WTC11 (cell line): Measurements from ENCODE around the gene LTA. TPM values are rescaled to one million over a fixed set of nuclear protein-coding genes. Genes with fewer than 3 reads are reported as not detected.

Experiments
- ATAC-seq: fragments of 200-7000 bp; cut with Tn5 transposase; 2 replicates; pipeline ENCODE4 v1.10.0; 2021; ENCODE audit warnings: mild to moderate bottlenecking, moderate library complexity
- CTCF ChIA-PET: fragments of 300-600 bp; sonication (Branson Sonifier 250); formaldehyde crosslinking; loops from one replicate; lab custom pipeline; 2021; ENCODE audit warnings: antibody characterized with exemption; lab: Charles Lee
- POLR2A ChIA-PET: fragments of 350-600 bp; sonication (Branson Sonifier 250); formaldehyde crosslinking; loops from one replicate; lab custom pipeline; 2021; ENCODE audit warnings: antibody characterized with exemption; lab: Charles Lee
- DNase-seq: peaks from one replicate; pipeline ENCODE4 v3.0.0; 2021; ENCODE audit warnings: low spot score
- H3K27ac Mint-ChIP-seq: 2 replicates; pipeline ENCODE4 v1.8.0; 2021; ENCODE audit warnings: mixed read lengths
- H3K27me3 Mint-ChIP-seq: 2 replicates; pipeline ENCODE4 v1.8.0; 2021; ENCODE audit warnings: low read depth, mild to moderate bottlenecking, moderate library complexity, mixed read lengths
- H3K36me3 Mint-ChIP-seq: 2 replicates; pipeline ENCODE4 v1.8.0; 2021; ENCODE audit warnings: mixed read lengths
- H3K4me1 Mint-ChIP-seq: 2 replicates; pipeline ENCODE4 v1.8.0; 2022; ENCODE audit warnings: mixed read lengths
- H3K4me3 Mint-ChIP-seq: 2 replicates; pipeline ENCODE4 v1.8.0; 2021; ENCODE audit warnings: mild to moderate bottlenecking, moderate library complexity, mixed read lengths
- H3K9me3 Mint-ChIP-seq: 2 replicates; pipeline ENCODE4 v1.8.0; 2021; ENCODE audit warnings: mixed read lengths
- ERG ChIP-seq: fragments of 250-450 bp; sonication (Bioruptor Pico); IDR thresholded peaks from 2 replicates; pipeline ENCODE4 v1.8.0; 2021; ENCODE audit warnings: mild to moderate bottlenecking
- GABPB1 ChIP-seq: sonication (generic); formaldehyde crosslinking; IDR thresholded peaks from 2 replicates; pipeline ENCODE4 v1.8.1; 2023; ENCODE audit warnings: mild to moderate bottlenecking, missing genetic modification reagents
- HMGA2 ChIP-seq: fragments of 250-450 bp; sonication (Bioruptor Pico); IDR thresholded peaks from 2 replicates; pipeline ENCODE4 v1.4.0; 2021; ENCODE audit warnings: mild to moderate bottlenecking, moderate library complexity
- HMGXB4 ChIP-seq: sonication (generic); formaldehyde crosslinking; IDR thresholded peaks from 2 replicates; pipeline ENCODE4 v1.8.1; 2023; ENCODE audit warnings: mild to moderate bottlenecking, moderate library complexity, missing genetic modification reagents
- JAZF1 ChIP-seq: fragments of 250-450 bp; sonication (Bioruptor Pico); IDR thresholded peaks from 2 replicates; pipeline ENCODE4 v1.9.0; 2021; ENCODE audit warnings: moderate library complexity, mild to moderate bottlenecking, inconsistent platforms
- NFATC4 ChIP-seq: fragments of 250-450 bp; sonication (Bioruptor Pico); IDR thresholded peaks from 2 replicates; pipeline ENCODE4 v1.9.0; 2021; ENCODE audit warnings: mild to moderate bottlenecking
- NR1H2 ChIP-seq: sonication (generic); formaldehyde crosslinking; IDR thresholded peaks from 2 replicates; pipeline ENCODE4 v1.9.0; 2021; ENCODE audit warnings: mild to moderate bottlenecking, moderate library complexity, missing genetic modification reagents
- SOX15 ChIP-seq: fragments of 250-450 bp; sonication (Bioruptor Pico); IDR thresholded peaks from 2 replicates; pipeline ENCODE4 v1.9.0; 2021; ENCODE audit warnings: mild to moderate bottlenecking
- USF2 ChIP-seq: sonication (generic); formaldehyde crosslinking; IDR thresholded peaks from 2 replicates; pipeline ENCODE4 v1.8.1; 2023; ENCODE audit warnings: mild to moderate bottlenecking, missing genetic modification reagents, moderate library complexity
- ZBTB21 ChIP-seq: sonication (generic); formaldehyde crosslinking; IDR thresholded peaks from 2 replicates; pipeline ENCODE4 v1.8.1; 2023; ENCODE audit warnings: mild to moderate bottlenecking, missing genetic modification reagents, borderline replicate concordance
- ZBTB43 ChIP-seq: sonication (generic); formaldehyde crosslinking; IDR thresholded peaks from 2 replicates; pipeline ENCODE4 v1.8.1; 2023; ENCODE audit warnings: mild to moderate bottlenecking, missing genetic modification reagents
- ZNF121 ChIP-seq: sonication (generic); formaldehyde crosslinking; IDR thresholded peaks from 2 replicates; pipeline ENCODE4 v1.8.0; 2023; ENCODE audit warnings: missing genetic modification reagents
- ZNF317 ChIP-seq: sonication (generic); formaldehyde crosslinking; IDR thresholded peaks from 2 replicates; pipeline ENCODE4 v1.8.1; 2023; ENCODE audit warnings: low read depth, mild to moderate bottlenecking, moderate library complexity, missing genetic modification reagents, borderline replicate concordance
- ZNF425 ChIP-seq: fragments of 250-450 bp; sonication (Bioruptor Pico); conservative IDR thresholded peaks from 2 replicates; pipeline ENCODE4 v1.9.0; 2021; ENCODE audit warnings: mild to moderate bottlenecking
- total RNA-seq: library from RNA; stranded (reverse); gene quantifications from 3 replicates; pipeline ENCODE4 v1.2.3, GENCODE V29; 2021
- TF ChIP-seq, protein P1 (sequence below): sonication (generic); formaldehyde crosslinking; IDR thresholded peaks from 2 replicates; pipeline ENCODE4 v1.8.1; 2022; ENCODE audit warnings: low read depth, mild to moderate bottlenecking, moderate library complexity, missing genetic modification reagents, borderline replicate concordance
- TF ChIP-seq, protein P2 (sequence below): fragments of 250-450 bp; sonication (Bioruptor Pico); IDR thresholded peaks from 2 replicates; pipeline ENCODE4 v1.9.0; 2021; ENCODE audit warnings: mild to moderate bottlenecking

Gene LTA
- total RNA-seq, 1 experiment from 2014 or later = 0.46 TPM

GRCh38 chr6:31558318-31558625, 13.8 kb upstream of the LTA start:
- peaks cover 9% of the 10 kb centered on the region for H3K4me1 Mint-ChIP-seq
- H3K36me3 Mint-ChIP-seq = peaks cover 17% of the 10 kb centered on the region
- H3K27ac Mint-ChIP-seq = no peak overlapping the region
- TF ChIP-seq ZBTB43 (CRISPR knock-in tag) (no peak), ZNF425 (CRISPR knock-in tag) (no peak), NR1H2 (CRISPR knock-in tag) (no peak), JAZF1 (CRISPR knock-in tag) (no peak), NFATC4 (no peak)
- TF ChIP-seq, protein P1, sequence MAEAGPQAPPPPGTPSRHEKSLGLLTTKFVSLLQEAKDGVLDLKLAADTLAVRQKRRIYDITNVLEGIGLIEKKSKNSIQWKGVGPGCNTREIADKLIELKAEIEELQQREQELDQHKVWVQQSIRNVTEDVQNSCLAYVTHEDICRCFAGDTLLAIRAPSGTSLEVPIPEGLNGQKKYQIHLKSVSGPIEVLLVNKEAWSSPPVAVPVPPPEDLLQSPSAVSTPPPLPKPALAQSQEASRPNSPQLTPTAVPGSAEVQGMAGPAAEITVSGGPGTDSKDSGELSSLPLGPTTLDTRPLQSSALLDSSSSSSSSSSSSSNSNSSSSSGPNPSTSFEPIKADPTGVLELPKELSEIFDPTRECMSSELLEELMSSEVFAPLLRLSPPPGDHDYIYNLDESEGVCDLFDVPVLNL (CRISPR knock-in tag) = no peak
- TF ChIP-seq, protein P2, sequence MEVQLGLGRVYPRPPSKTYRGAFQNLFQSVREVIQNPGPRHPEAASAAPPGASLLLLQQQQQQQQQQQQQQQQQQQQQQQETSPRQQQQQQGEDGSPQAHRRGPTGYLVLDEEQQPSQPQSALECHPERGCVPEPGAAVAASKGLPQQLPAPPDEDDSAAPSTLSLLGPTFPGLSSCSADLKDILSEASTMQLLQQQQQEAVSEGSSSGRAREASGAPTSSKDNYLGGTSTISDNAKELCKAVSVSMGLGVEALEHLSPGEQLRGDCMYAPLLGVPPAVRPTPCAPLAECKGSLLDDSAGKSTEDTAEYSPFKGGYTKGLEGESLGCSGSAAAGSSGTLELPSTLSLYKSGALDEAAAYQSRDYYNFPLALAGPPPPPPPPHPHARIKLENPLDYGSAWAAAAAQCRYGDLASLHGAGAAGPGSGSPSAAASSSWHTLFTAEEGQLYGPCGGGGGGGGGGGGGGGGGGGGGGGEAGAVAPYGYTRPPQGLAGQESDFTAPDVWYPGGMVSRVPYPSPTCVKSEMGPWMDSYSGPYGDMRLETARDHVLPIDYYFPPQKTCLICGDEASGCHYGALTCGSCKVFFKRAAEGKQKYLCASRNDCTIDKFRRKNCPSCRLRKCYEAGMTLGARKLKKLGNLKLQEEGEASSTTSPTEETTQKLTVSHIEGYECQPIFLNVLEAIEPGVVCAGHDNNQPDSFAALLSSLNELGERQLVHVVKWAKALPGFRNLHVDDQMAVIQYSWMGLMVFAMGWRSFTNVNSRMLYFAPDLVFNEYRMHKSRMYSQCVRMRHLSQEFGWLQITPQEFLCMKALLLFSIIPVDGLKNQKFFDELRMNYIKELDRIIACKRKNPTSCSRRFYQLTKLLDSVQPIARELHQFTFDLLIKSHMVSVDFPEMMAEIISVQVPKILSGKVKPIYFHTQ (CRISPR knock-in tag) = no peak
- POLR2A ChIA-PET = interaction anchor here (1.3 kb wide), 1 partner anchor 23 kb away, joined by 3 read pairs; no protein-coding TSS in a partner anchor
- ATAC-seq (no peak), DNase-seq (no peak)
- no peaks in the 10 kb centered on the region for H3K9me3 Mint-ChIP-seq
- no peak overlapping the region for H3K4me3 Mint-ChIP-seq
- CTCF ChIA-PET = interaction anchor here (0.9 to 1.4 kb wide), 4 partner anchors 12 to 40 kb away, joined by 3 to 4 read pairs (median 4); partner anchors contain the start of genes ATP6V1G2 and LST1
- H3K27me3 Mint-ChIP-seq = no peaks in the 10 kb centered on the region; the same call in 1 of the 2 replicates

DNA sequence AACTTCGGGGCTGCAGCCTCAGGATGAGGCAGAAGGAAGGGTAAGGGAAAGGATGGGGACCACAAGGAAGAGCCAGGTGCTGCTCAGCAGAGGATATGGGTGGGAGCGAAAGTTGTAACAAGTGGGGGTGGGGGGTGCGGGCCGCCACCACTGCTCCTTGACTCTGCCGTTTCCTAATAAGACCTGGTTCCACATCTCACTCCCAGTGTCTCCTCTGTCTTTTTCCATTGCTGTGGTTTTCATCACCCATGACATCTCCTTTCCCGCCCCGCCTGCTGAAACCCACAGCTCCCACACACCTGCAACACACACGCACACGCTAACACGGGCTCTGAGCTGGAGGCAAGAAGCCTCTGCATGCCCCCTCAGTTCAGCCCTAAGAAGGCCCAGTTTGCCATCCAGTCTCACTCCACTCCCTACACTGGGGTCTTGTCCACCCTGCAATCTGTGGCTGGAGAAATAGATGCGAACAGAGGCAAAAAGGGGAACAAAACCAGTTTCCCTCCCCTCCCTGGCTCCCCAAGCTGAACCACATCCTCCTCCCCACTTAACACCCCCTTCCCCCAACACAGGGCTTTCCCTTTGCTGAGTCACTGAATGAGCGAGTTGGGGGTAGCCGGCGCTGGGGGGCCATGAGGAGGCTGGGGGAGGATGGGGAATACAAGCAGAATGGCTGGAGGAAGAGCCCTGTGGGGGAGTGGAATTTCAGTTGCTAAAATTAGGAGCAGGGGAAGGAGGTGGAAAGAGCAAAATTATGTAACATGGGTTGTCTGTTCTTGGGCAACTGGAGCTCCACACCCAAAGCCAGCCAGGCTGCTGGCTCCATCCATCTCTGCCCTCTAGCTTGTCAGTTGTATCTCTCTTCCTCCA, 13.2 kb upstream of the LTA start:
- Mint-ChIP-seq H3K27ac (no peak overlapping the region), H3K4me1 (peaks cover 9% of the 10 kb centered on the region), H3K4me3 (no peak overlapping the region), H3K27me3 (no peaks in the 10 kb centered on the region; the same call in 1 of the 2 replicates), H3K36me3 (peaks cover 17% of the 10 kb centered on the region), H3K9me3 (no peaks in the 10 kb centered on the region)
- ChIA-PET POLR2A (interaction anchor here (1.3 to 1.6 kb wide), 2 partner anchors 17 to 22 kb away, joined by 3 to 4 read pairs; partner anchors contain the start of gene DDX39B), CTCF (interaction anchor here (0.9 to 1.4 kb wide), 5 partner anchors 12 to 40 kb away, joined by 3 to 4 read pairs (median 4); partner anchors contain the start of genes ATP6V1G2 and LST1)
- TF ChIP-seq ZNF121 (CRISPR knock-in tag) (no peak), SOX15 (CRISPR knock-in tag) (no peak), HMGXB4 (CRISPR knock-in tag) (no peak), ZBTB21 (CRISPR knock-in tag) (no peak), USF2 (no peak), ZNF317 (no peak), ERG (CRISPR knock-in tag) (no peak), HMGA2 (CRISPR knock-in tag) (no peak), GABPB1 (CRISPR knock-in tag) (no peak)
- no peak for ATAC-seq
- DNase-seq = no peak
